Measurements from ENCODE around the gene RERE. TPM values are rescaled to one million over a fixed set of nuclear protein-coding genes. Genes with fewer than 3 reads are reported as not detected.

Gene RERE
- total RNA-seq, 2 donors from 2014 or later = 96.0 to 105 TPM

DNA sequence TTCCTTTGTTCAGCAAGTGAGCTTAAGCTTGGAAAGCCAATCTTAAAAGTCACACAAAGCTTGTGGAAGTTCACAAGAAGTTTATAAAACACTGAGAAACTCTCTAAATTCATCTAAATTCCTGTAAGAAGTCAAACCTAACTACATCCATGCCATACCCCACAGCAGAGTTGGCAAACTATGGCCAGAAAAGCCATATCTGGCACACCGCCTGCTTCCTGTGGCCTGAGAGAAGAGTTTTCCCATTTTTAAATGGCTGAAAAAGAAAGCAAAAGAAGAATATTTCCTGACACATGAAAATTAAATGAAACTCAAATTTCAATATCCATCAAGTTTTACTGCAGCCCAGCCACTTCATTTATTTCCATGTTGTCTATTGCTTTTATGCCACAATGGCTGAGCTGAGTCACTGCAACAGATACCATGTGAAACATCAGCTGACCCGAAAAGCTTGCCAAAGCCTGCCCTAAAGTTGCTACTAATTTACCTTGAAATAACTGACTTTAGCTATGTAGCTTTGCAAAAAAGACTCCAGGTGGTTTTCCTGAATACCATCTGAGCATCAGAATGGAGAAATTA, 262.4 kb downstream of the RERE start:
- TF ChIP-seq, protein P1, sequence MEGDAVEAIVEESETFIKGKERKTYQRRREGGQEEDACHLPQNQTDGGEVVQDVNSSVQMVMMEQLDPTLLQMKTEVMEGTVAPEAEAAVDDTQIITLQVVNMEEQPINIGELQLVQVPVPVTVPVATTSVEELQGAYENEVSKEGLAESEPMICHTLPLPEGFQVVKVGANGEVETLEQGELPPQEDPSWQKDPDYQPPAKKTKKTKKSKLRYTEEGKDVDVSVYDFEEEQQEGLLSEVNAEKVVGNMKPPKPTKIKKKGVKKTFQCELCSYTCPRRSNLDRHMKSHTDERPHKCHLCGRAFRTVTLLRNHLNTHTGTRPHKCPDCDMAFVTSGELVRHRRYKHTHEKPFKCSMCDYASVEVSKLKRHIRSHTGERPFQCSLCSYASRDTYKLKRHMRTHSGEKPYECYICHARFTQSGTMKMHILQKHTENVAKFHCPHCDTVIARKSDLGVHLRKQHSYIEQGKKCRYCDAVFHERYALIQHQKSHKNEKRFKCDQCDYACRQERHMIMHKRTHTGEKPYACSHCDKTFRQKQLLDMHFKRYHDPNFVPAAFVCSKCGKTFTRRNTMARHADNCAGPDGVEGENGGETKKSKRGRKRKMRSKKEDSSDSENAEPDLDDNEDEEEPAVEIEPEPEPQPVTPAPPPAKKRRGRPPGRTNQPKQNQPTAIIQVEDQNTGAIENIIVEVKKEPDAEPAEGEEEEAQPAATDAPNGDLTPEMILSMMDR (IDR thresholded peaks at IDR 0.05) = no peak
- H3K36me3 ChIP-seq = no peaks in the 10 kb centered on the region
- no peak overlapping the region for H3K9ac ChIP-seq (ENCODE audit: low read depth in 2 of 2, low read length in 2 of 2)
- no peaks in the 10 kb centered on the region for H3K4me1 ChIP-seq
- intact Hi-C loops (cut with DNase I) = no loop called here
- no peaks in the 10 kb centered on the region for H3K9me3 ChIP-seq
- no peak for DNase-seq
- no peak overlapping the region for H3K27ac ChIP-seq
- no peaks in the 10 kb centered on the region for H3K27me3 ChIP-seq
- no peak overlapping the region for H3K4me3 ChIP-seq

DNA sequence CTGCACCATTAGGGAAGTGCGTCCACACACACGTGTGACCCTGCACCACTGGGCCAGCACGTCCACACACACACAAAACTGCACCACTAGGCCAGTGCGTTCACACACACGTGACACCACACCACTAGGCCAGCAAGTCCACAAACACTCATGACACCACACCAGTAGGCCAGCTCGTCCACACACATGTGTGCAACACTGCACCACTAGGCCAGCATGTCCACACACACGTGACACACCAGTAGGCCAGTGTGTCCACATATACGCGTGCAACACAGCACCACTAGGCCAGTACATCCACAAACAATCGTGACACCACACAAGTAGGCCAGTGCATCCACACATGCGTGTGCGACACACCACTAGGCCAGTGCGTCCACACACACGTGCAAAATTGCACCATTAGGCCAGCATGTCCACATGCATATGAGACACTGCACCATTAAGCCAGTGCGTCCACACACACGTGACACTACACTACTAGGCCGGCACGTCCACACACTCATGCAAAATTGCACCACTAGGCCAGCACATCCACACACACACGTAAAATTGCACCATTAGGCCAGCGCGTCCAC, 264.5 kb downstream of the RERE start:
- Histone ChIP-seq H3K27ac (no peak overlapping the region), H3K27me3 (no peaks in the 10 kb centered on the region), H3K4me3 (no peak overlapping the region), H3K4me1 (no peaks in the 10 kb centered on the region), H3K9me3 (no peaks in the 10 kb centered on the region), H3K9ac (ENCODE audit: low read depth in 2 of 2, low read length in 2 of 2) (no peak overlapping the region), H3K36me3 (no peaks in the 10 kb centered on the region)
- DNase-seq = no peak
- intact Hi-C loops (cut with DNase I) = no loop called here
- TF ChIP-seq, protein P1 (IDR thresholded peaks at IDR 0.05) = no peak

DNA sequence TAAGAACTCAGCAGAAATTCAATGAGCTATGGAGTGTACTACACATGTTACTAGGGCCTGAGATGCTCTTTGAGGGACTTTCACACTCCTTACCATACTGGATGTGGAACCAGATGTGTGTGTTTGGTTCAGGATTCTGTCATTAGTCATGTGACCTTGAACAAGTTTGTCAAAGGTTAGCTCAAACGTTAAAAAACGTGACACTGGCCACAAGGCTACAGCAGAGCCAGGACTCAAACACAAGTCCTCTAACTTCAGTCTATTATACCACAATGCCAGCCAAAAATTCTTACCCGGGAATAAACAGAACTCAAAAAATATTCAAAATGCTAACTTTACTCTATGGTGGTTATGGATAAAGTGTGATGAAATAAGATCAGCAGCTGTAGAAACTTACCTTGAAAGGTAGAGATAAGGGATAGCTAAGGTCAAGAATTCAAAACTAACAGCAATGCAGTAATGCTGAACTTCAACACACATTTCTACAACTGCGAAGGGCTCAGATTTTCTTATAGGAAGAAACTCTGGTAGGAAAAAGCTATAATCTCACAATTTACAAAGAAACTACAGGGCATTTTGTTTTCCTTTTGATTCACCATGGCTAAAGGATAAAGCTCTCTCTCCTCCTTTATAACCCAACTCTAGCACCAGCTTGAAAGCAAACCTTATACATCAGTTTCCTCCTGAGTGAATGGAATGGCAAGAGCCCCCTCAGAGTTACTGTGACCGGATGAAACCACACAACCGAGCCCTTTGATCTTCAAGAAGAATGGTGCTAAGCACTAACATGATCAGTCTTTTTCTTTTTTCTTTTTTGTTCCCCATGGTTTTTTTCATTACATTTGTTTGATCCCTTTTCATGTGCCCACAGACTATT, 265.6 kb downstream of the RERE start:
- Histone ChIP-seq H3K9ac (ENCODE audit: low read depth in 2 of 2, low read length in 2 of 2) (no peak overlapping the region), H3K9me3 (no peaks in the 10 kb centered on the region)

DNA sequence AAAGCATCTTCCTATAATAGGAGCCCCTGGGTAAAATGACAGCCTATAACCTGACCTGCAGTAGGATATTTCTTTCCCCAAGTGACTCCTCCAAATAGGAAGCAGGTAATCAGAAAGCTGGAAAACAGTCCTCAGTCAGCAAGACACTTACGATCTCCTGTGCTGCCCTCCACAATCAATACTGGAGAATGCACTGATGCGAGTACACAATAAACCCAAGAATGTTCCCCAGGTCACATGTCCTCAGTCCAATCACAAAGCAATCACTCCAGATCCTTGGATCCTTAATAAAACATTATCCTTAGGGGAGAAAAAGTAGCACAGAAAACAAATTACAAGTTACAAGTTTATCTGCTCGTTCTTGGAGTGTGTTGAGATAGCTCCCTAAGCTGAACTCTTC, 266.4 kb downstream of the RERE start:
- Histone ChIP-seq H3K9ac (ENCODE audit: low read depth in 2 of 2, low read length in 2 of 2) (no peak overlapping the region), H3K4me3 (no peak overlapping the region), H3K36me3 (no peaks in the 10 kb centered on the region), H3K27ac (no peak overlapping the region), H3K9me3 (no peaks in the 10 kb centered on the region), H3K27me3 (no peaks in the 10 kb centered on the region), H3K4me1 (no peaks in the 10 kb centered on the region)
- TF ChIP-seq, protein P1 (IDR thresholded peaks at IDR 0.05) = no peak
- intact Hi-C loops (cut with DNase I) = no loop called here
- DNase-seq = no peak

More for the DNA sequence above, 265.6 kb downstream of the RERE start:
- Histone ChIP-seq H3K36me3 (no peaks in the 10 kb centered on the region), H3K27ac (no peak overlapping the region), H3K4me3 (no peak overlapping the region), H3K27me3 (no peaks in the 10 kb centered on the region), H3K4me1 (no peaks in the 10 kb centered on the region)
- intact Hi-C loops (cut with DNase I) = no loop called here
- TF ChIP-seq, protein P1 (IDR thresholded peaks at IDR 0.05) = no peak
- DNase-seq = no peak

DNA sequence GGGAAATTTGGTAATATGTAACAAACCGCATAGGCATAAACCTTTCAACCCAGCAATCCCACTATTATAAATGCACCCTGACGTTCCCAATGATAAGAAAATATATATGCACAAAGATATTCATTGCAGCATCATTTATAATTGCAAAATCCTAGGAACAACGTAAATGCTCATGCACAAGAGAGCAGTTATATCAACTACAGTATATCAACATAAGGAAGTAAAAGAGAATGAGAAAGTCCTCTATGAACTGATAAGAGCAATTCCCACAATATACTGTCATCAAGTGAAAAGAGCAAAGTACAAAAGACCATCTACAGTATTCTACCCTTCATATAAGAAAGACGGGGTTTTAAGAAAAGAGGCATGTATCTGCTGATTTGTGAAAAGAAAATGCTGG, 269.6 kb downstream of the RERE start:
- no peak overlapping the region for H3K27ac ChIP-seq
- H3K27me3 ChIP-seq = no peaks in the 10 kb centered on the region
- H3K4me3 ChIP-seq = no peak overlapping the region
- DNase-seq = no peak
- no peaks in the 10 kb centered on the region for H3K36me3 ChIP-seq
- TF ChIP-seq, protein P1 (IDR thresholded peaks at IDR 0.05) = no peak
- H3K4me1 ChIP-seq = no peaks in the 10 kb centered on the region
- no peaks in the 10 kb centered on the region for H3K9me3 ChIP-seq
- intact Hi-C loops (cut with DNase I) = no loop called here
- no peak overlapping the region for H3K9ac ChIP-seq (ENCODE audit: low read depth in 2 of 2, low read length in 2 of 2)
